CD4-positive, alpha-beta T cell (primary cell): ENCODE results near the gene LRRC52. TPM values are rescaled to one million over a fixed set of nuclear protein-coding genes. Genes with fewer than 3 reads are reported as not detected.

Source experiments
- ATAC-seq: fragments of 200-7000 bp; cut with Tn5 transposase; one replicate; pipeline ENCODE4 v1.10.0; 2022; ENCODE audit warnings: mild to moderate bottlenecking; ENCODE audit not compliant: poor library complexity
- CTCF ChIA-PET: fragments of 350-600 bp; sonication (Branson Sonifier 250); formaldehyde crosslinking; loops from one replicate; lab custom pipeline; 2021; ENCODE audit warnings: antibody characterized with exemption, inconsistent platforms; lab: Charles Lee
- POLR2A ChIA-PET: fragments of 350-600 bp; sonication (Branson Sonifier 250); formaldehyde crosslinking; loops from one replicate; lab custom pipeline; 2021; ENCODE audit warnings: antibody characterized with exemption, inconsistent platforms; lab: Charles Lee
- DNase-seq, 14 experiments: peaks; one replicate each; pipeline ENCODE4 v3.0.0-alpha.2; 2013 to 2020; ENCODE audit warnings: mixed read lengths in 2 of 14
- H3K27ac ChIP-seq, 2 donors: one replicate each; pipeline versions ENCODE4 v1.5.1 to v1.7.0; 2013; ENCODE audit warnings: low read length in 2 of 2, low read depth in 1 of 2, mild to moderate bottlenecking in 1 of 2
- H3K27me3 ChIP-seq, 2 experiments: 1 replicate in 1 of 2; 2 replicates in 1 of 2; pipeline versions ENCODE4 v1.6.1 to v1.7.0; 2013; ENCODE audit warnings: low read length in 2 of 2, control low read depth in 1 of 2, mild to moderate bottlenecking in 1 of 2, moderate library complexity in 1 of 2; ENCODE audit not compliant: insufficient read depth in 2 of 2, control insufficient read depth in 1 of 2
- H3K36me3 ChIP-seq: one replicate; pipeline ENCODE4 v1.6.1; 2013; ENCODE audit warnings: low read length, control low read depth; ENCODE audit not compliant: insufficient read depth
- H3K4me1 ChIP-seq: one replicate; pipeline ENCODE4 v1.6.1; 2013; ENCODE audit warnings: low read length, control low read depth; ENCODE audit not compliant: insufficient read depth
- H3K4me3 ChIP-seq: one replicate; pipeline ENCODE4 v1.5.1; 2013; ENCODE audit warnings: mild to moderate bottlenecking, low read length, moderate library complexity
- H3K9me3 ChIP-seq, 2 experiments: 1 replicate in 1 of 2; 2 replicates in 1 of 2; pipeline versions ENCODE4 v1.6.1 to v1.7.0; 2013; ENCODE audit warnings: low read length in 2 of 2, mild to moderate bottlenecking in 2 of 2, control low read depth in 1 of 2, moderate library complexity in 1 of 2; ENCODE audit not compliant: control insufficient read depth in 1 of 2, insufficient read depth in 1 of 2
- H3K27ac Mint-ChIP-seq: one replicate; pipeline ENCODE4 v1.8.0; 2020; ENCODE audit warnings: mixed read lengths
- H3K27me3 Mint-ChIP-seq: one replicate; pipeline ENCODE4 v1.8.0; 2021; ENCODE audit warnings: mixed read lengths
- H3K36me3 Mint-ChIP-seq: one replicate; pipeline ENCODE4 v1.8.0; 2021; ENCODE audit warnings: low read depth, mixed read lengths
- H3K4me1 Mint-ChIP-seq: one replicate; pipeline ENCODE4 v1.8.0; 2021; ENCODE audit warnings: low read depth, mixed read lengths
- H3K4me3 Mint-ChIP-seq: one replicate; pipeline ENCODE4 v1.8.0; 2020; ENCODE audit warnings: mild to moderate bottlenecking, mixed read lengths
- H3K9me3 Mint-ChIP-seq: one replicate; pipeline ENCODE4 v1.8.0; 2020; ENCODE audit warnings: mixed read lengths
- intact Hi-C, 2 experiments: fragments of 100-400 bp; cut with DNase I in 1 of 2; cut with micrococcal nuclease in 1 of 2; formaldehyde crosslinking; loops; one replicate each; pipeline versions ENCODE4 v1.15.1 to v1.9.0; 2023 to 2025; cut with DNase I, micrococcal nuclease
- total RNA-seq, 174 experiments: library from RNA in 2 of 174; stranded (reverse) in 2 of 174; gene quantifications; one replicate each; pipeline ENCODE4 v1.2.3 and lab custom pipeline; 2021 to 2026
- TF ChIP-seq, protein P1 (sequence below): fragments of 200-600 bp; IDR thresholded peaks from one replicate; pipeline ENCODE4 v1.8.0; 2022; ENCODE audit warnings: antibody characterized with exemption, mild to moderate bottlenecking

The LRRC52 gene
- total RNA-seq, 2 experiments from 2014 or later = not detected

- H3K9me3 ChIP-seq = no peaks in the 10 kb centered on the region
- peaks cover 78% of the 10 kb centered on the region for H3K27me3 Mint-ChIP-seq
- H3K27ac Mint-ChIP-seq = no peak overlapping the region
- no peak overlapping the region for H3K4me3 ChIP-seq
- ATAC-seq (no peak), DNase-seq (no peak)
- H3K4me1 ChIP-seq = no peaks in the 10 kb centered on the region
- no peaks in the 10 kb centered on the region for H3K36me3 Mint-ChIP-seq
- TF ChIP-seq, protein P1, sequence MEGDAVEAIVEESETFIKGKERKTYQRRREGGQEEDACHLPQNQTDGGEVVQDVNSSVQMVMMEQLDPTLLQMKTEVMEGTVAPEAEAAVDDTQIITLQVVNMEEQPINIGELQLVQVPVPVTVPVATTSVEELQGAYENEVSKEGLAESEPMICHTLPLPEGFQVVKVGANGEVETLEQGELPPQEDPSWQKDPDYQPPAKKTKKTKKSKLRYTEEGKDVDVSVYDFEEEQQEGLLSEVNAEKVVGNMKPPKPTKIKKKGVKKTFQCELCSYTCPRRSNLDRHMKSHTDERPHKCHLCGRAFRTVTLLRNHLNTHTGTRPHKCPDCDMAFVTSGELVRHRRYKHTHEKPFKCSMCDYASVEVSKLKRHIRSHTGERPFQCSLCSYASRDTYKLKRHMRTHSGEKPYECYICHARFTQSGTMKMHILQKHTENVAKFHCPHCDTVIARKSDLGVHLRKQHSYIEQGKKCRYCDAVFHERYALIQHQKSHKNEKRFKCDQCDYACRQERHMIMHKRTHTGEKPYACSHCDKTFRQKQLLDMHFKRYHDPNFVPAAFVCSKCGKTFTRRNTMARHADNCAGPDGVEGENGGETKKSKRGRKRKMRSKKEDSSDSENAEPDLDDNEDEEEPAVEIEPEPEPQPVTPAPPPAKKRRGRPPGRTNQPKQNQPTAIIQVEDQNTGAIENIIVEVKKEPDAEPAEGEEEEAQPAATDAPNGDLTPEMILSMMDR = no peak
- POLR2A ChIA-PET = no interaction called here
- no peaks in the 10 kb centered on the region for H3K9me3 Mint-ChIP-seq
- intact Hi-C loops = no loop called here
- H3K36me3 ChIP-seq = no peaks in the 10 kb centered on the region
- no peak overlapping the region for H3K4me3 Mint-ChIP-seq
- no peak overlapping the region for H3K27ac ChIP-seq
- peaks cover 9 to 37% of the 10 kb centered on the region in 2 experiments for H3K27me3 ChIP-seq
- CTCF ChIA-PET = no interaction called here
- H3K4me1 Mint-ChIP-seq = no peaks in the 10 kb centered on the region
Observed at GRCh38 chr1:165544996-165545395, 1.2 kb downstream of the LRRC52 start.

DNA sequence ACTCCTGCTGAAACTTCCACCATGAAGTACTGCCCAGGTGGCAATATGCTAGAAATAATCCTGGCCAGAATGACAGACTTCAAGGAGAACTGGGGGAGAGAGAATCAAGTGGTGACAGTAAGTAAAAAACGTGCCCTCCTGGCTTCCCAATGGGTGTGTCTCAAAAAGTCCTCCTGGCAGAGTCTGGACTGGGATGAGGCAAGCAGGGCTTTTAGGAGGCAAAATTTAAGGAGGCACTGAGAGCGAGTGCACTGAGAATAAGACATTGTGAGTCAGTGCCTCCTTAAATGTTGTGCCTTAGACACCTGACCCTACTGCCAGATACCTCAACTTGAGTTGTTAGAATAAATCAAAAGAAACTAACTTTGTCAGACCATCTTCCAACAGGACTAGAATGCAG, 2.2 kb downstream of the LRRC52 start:
- Histone ChIP-seq H3K4me1 (no peaks in the 10 kb centered on the region), H3K27me3 (peaks cover 9 to 28% of the 10 kb centered on the region in 2 experiments), H3K9me3 (no peaks in the 10 kb centered on the region), H3K36me3 (no peaks in the 10 kb centered on the region), H3K4me3 (no peak overlapping the region), H3K27ac (no peak overlapping the region)
- intact Hi-C loops = no loop called here
- ChIA-PET POLR2A (no interaction called here), CTCF (no interaction called here)
- DNase-seq = no peak
- Mint-ChIP-seq H3K4me1 (no peaks in the 10 kb centered on the region), H3K36me3 (no peaks in the 10 kb centered on the region), H3K9me3 (no peaks in the 10 kb centered on the region), H3K27ac (no peak overlapping the region), H3K4me3 (no peak overlapping the region), H3K27me3 (peaks cover 72% of the 10 kb centered on the region)
- TF ChIP-seq, protein P1 = no peak
- no peak for ATAC-seq

DNA sequence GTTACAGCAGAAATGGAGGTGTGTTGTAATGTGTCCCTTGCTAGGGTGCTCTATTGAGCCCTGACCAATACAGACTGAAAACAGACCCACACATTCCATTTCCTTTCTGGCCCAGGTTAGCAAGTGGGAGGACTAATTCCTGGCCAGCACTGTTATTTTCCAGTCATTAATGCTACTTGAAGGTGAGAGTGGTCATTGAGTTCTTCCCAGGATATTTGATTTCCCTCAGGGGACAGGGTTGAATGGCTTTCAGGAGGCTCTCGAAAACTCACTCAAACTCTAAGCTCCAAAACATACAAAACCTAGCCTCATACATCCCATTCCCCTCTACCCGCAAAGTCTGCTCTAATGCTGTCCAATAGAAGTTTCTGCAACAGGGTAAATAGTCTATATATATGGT, 6.2 kb downstream of the LRRC52 start:
- Histone ChIP-seq H3K27me3 (peaks cover 0 to 12% of the 10 kb centered on the region in 2 experiments), H3K4me3 (no peak overlapping the region), H3K36me3 (no peaks in the 10 kb centered on the region), H3K27ac (no peak overlapping the region), H3K9me3 (no peaks in the 10 kb centered on the region), H3K4me1 (no peaks in the 10 kb centered on the region)
- CTCF ChIA-PET = no interaction called here
- DNase-seq (no peak), ATAC-seq (no peak)
- POLR2A ChIA-PET = no interaction called here
- TF ChIP-seq, protein P1 = no peak
- intact Hi-C loops = no loop called here
- no peak overlapping the region for H3K4me3 Mint-ChIP-seq
- H3K36me3 Mint-ChIP-seq = no peaks in the 10 kb centered on the region
- no peak overlapping the region for H3K27ac Mint-ChIP-seq
- no peaks in the 10 kb centered on the region for H3K9me3 Mint-ChIP-seq
- peaks cover 65% of the 10 kb centered on the region for H3K27me3 Mint-ChIP-seq
- H3K4me1 Mint-ChIP-seq = no peaks in the 10 kb centered on the region
